HL-60 (cell line): ENCODE data around the gene ATRNL1.

Experiments
- GABPA ChIP-seq: IDR thresholded peaks from 2 replicates; pipeline ENCODE4 v1.6.1; 2012; ENCODE audit warnings: low read depth
- POLR2AphosphoS5 ChIP-seq: IDR thresholded peaks from 2 replicates; pipeline ENCODE4 v1.6.1; 2012; ENCODE audit warnings: low read depth
- SPI1 ChIP-seq: IDR thresholded peaks from 2 replicates; pipeline ENCODE4 v1.6.1; 2012; ENCODE audit warnings: low read depth, mild to moderate bottlenecking, borderline replicate concordance
- TF ChIP-seq, protein P1 (sequence below): IDR thresholded peaks from one replicate; pipeline ENCODE4 v1.5.1; 2011; ENCODE audit warnings: low read length, control low read depth, inconsistent platforms; ENCODE audit not compliant: insufficient read depth
- TF ChIP-seq, protein P2 (sequence below): IDR thresholded peaks from 2 replicates; pipeline ENCODE4 v1.6.1; 2012; ENCODE audit warnings: low read depth; ENCODE audit not compliant: insufficient replicate concordance

DNA sequence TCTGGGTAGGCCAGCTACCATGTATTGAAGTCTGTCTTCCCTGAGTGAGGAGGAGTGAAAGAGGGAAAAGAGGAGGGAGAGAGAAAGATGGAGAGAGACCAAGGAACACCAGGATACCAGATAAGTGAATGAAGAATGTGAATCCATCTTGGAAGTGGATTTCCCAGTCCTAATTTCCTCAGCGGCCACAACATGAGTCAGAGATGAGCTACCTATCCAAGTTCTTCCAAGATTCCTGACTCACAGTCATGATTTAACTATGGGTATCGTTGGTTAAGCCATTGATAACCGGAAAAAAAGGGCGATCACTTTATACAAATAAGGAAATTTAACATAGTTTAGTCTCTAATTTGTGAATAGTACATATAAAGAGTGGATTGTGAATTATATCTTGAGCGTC lies 561.8 kb downstream of the ATRNL1 start:
- TF ChIP-seq, protein P1, sequence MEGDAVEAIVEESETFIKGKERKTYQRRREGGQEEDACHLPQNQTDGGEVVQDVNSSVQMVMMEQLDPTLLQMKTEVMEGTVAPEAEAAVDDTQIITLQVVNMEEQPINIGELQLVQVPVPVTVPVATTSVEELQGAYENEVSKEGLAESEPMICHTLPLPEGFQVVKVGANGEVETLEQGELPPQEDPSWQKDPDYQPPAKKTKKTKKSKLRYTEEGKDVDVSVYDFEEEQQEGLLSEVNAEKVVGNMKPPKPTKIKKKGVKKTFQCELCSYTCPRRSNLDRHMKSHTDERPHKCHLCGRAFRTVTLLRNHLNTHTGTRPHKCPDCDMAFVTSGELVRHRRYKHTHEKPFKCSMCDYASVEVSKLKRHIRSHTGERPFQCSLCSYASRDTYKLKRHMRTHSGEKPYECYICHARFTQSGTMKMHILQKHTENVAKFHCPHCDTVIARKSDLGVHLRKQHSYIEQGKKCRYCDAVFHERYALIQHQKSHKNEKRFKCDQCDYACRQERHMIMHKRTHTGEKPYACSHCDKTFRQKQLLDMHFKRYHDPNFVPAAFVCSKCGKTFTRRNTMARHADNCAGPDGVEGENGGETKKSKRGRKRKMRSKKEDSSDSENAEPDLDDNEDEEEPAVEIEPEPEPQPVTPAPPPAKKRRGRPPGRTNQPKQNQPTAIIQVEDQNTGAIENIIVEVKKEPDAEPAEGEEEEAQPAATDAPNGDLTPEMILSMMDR, result no peak
- TF ChIP-seq SPI1, result no peak
- no peak for TF ChIP-seq POLR2AphosphoS5
- TF ChIP-seq, protein P2, sequence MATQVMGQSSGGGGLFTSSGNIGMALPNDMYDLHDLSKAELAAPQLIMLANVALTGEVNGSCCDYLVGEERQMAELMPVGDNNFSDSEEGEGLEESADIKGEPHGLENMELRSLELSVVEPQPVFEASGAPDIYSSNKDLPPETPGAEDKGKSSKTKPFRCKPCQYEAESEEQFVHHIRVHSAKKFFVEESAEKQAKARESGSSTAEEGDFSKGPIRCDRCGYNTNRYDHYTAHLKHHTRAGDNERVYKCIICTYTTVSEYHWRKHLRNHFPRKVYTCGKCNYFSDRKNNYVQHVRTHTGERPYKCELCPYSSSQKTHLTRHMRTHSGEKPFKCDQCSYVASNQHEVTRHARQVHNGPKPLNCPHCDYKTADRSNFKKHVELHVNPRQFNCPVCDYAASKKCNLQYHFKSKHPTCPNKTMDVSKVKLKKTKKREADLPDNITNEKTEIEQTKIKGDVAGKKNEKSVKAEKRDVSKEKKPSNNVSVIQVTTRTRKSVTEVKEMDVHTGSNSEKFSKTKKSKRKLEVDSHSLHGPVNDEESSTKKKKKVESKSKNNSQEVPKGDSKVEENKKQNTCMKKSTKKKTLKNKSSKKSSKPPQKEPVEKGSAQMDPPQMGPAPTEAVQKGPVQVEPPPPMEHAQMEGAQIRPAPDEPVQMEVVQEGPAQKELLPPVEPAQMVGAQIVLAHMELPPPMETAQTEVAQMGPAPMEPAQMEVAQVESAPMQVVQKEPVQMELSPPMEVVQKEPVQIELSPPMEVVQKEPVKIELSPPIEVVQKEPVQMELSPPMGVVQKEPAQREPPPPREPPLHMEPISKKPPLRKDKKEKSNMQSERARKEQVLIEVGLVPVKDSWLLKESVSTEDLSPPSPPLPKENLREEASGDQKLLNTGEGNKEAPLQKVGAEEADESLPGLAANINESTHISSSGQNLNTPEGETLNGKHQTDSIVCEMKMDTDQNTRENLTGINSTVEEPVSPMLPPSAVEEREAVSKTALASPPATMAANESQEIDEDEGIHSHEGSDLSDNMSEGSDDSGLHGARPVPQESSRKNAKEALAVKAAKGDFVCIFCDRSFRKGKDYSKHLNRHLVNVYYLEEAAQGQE, result no peak
- TF ChIP-seq GABPA, result no peak
